GM18508 (cell line): ENCODE measurements around the gene TACC3.

ENCODE experiments used
- ATAC-seq: cut with Tn5 transposase; IDR thresholded peaks from one replicate; pipeline ENCODE4 v1.9.1; 2021; ENCODE audit warnings: moderate number of reproducible peaks; ENCODE audit not compliant: insufficient read depth, unreplicated experiment

The TACC3 gene

DNA sequence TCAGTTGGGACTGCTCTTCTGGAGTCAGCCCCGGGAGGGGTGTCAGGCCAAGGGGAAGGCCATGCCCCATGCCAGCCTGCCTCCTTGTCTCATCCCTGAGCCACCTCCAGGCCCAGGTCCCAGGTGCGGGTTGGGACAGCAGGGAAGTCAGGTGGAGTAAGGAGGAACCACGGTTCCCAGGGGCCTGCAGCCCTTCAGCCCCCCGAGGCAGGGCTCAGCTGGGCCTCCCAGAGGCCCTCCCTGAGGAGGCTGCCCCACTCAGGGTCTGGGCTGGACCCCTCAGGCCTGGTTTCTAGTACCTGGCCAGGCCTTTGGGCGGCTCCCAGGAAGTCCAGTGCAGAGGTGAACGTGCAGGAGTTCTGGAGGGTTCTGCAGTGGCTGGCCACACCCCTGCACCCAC, 48.4 kb downstream of the TACC3 start:
- ATAC-seq = no peak

DNA sequence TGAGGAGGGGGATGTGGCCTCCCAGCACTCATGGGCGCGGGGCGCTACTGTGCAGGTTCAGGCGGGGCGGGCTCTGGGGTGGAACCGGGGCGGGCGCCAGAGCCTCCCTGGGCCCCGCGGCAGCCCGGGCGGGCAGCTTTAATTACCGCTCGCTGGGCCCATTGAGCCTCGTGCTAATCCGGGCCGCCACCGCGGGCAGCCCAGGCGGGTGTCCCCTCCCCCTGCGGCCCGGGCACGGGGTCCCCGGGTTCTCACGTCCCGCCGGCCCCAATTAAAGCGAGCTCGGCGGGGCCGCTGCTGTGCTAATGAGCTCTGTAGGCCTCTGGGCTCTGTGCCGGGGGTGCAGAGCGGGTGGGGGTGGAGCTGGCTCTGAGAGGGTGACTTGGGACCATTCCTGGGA, 48.9 kb downstream of the TACC3 start:
- no peak for ATAC-seq

DNA sequence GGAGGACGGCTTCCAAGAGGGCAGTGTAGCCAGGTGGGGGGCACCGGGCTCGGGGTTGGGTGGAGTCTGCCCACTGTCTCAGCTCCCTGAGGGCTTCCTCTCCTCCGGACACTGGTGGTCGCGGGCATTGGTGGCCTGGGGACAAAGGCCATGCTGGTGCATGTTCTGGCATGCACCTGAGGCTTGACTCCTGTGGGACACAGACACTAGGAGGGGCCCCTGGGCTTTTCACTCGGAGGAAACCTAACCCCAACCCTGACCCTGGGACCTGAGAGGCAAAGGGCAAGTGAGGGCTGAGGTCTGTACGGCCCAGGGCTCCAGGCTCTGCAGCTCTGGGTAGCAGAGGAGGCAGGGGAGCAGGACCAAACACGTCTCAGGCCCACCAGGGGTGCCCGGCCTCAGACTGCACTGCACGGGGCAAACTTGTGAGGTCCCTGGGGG, 49.5 kb downstream of the TACC3 start:
- no peak for ATAC-seq

DNA sequence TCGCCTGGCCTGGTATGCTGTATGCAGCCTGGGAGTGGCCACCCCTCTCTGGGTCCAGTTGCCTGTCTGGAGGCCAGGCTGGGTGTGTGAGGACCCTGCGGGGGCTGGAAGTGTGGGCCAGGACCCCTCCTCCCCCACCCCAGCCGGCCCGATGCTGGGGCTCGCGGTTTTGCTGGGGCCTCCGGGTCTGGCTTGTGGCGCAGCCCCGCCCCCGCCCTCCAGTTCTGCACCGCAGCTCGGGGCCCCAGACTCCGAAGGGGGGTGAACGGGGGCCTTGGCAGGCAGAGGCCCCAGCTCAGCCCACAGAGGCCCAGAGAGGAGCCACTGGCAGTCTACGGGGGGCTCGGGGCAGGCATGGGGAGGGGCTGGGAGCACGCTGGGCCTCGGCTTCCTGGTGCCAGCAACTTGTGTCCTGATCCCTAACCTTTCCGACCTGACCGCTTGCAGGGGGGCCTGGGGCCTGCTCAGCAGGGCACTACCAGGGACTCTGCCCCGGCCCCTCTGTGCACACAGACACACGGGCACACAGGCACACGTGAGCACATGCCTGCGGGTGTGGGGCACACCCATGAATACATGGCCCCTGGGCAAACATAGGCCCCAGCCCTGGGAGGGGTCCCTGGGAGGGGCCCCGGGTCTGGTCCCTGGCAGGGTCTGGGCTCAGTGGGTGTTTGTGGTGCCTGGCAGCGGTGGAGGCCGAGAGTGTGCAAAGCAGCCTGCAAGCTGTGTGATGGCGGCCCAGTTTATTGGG, 50.4 kb downstream of the TACC3 start:
- ATAC-seq = no peak

DNA sequence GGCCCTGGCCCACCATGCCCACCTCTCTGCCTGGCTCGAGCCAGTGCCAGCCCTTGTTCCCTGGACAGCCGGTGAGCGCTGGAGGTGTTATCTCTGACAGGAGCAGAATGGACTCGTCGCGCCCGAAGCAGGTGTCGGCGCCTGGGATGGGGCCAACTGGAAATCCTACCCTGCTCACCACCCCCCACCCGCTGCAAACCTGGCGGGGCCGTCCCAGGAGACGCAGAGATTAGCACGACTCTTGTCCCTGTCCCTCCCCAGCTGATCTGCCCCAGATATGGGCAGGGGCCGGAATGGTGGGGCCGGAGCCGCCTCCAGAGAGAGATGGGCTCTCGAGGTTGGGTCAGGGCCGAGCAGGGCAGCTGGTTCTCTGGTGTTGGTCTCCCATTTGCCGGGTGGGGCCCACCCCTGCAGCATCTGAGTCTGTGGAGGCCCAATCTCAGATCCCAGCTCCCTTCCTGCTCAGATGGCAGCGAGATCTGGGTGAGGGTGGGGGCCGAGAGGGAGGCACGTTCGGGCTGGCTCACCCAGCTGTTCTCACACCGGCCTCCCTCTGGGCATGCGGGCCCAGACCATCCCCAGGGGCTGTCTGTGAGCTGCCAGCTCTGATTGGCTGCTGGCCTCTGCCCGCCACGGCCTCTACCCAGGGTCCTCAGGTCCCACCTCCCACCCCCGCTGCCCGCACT, 51.7 kb downstream of the TACC3 start:
- ATAC-seq = no peak

- ATAC-seq = no peak
Measured at GRCh38 chr4:1773754-1774153, 52.4 kb downstream of the TACC3 start.

DNA sequence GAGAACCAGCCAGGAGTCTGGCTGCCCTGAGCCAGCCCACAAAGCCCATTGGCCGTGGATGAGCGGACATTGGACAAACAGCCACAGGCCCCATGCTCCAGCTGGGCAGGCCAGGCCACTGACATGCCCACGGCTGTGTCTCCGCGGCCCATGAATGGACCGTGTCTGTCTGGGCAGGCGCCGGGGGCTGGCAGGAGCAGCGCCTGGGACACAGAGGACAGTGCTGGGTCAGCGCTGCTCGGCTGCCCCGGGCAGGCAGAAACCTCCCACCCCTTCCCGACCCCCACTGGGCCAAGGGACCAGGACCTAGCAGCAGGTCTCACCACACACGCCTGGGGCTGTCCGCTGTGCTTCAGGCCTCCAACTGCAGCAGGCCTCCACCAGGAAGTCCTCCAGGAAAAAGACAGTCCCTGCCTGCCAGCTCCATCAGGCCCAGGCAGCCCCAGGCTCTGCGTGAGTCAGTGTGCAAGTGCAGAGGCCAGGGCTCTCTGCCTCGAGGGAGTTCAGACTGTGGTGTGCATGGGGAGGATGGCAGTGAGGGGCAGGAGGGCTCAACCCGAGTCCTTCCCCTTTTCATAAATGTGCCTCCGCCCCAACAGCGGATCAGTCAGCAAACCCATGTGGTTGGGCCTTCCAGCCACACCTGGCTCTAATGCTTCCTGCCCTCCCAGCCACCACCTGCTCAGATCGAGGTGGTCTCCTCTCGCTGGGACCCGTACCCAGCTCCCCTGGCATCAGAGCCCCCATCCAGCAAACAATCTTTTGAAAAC, 54.6 kb downstream of the TACC3 start:
- no peak for ATAC-seq

- no peak for ATAC-seq
Measured at GRCh38 chr4:1776521-1777161, 55.3 kb downstream of the TACC3 start.

GRCh38 chr4:1777822-1778641, 56.7 kb downstream of the TACC3 start:
- no peak for ATAC-seq

DNA sequence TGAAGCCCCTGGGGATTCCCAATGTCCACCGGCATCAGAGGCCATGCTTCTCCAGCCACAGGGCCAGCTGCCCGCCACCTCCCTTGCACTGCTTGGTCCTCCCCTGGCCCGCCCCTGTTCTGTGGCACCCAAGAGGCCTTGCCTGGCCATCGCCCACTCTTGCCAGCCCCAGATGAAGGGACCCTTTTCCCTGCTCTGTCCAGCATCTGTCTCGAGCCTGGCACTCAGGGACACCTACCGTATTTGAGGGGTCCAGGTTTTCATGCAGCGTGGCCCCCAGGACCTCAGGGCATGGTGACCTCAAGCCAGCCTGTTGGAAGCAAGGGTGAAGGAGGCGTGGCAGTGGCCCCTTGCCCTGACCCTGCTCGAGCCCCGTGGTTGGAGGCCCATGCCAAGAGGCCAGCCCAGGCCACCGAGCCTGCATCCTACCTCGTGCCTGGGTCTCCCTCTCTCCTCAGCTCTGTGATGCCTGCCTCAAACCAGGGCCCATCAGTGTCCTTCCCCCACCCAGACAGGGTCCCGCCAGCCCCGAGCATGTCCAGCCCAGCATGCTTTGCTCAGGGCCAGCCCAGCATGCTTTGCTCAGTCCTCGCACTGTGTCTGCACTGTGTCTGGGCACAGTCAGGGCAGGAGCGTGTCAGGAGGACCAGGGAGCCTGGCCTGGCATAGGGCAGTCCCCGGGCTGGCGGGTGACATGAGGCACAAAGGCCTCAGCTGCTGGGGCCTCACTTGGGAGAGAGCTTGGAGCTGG, 57.5 kb downstream of the TACC3 start:
- ATAC-seq = no peak

GRCh38 chr4:1779588-1780382, 58.5 kb downstream of the TACC3 start:
- ATAC-seq = no peak

GRCh38 chr4:1780435-1780834, 59.1 kb downstream of the TACC3 start:
- no peak for ATAC-seq

DNA sequence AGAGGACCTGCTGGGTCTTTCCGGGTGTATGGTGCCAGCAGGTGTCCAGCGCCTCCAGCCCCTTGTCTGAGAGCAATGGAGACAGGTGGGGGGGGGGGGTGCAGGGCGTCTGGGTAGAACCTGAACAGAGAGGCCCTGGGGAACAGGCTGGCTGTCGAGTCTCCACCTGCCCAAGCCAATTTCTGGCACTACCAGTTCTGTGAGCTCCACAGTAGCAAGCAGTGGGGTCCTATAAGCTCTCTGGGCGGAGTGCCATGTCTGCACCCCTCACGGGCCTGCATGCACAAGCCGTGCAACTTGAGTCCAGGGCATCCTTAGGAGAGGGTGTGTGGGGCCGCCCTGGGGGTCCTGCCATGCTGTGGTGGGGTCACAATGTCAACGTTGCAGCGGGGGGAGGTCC, 61.7 kb downstream of the TACC3 start:
- ATAC-seq = no peak

- ATAC-seq = no peak
Measured at GRCh38 chr4:1783970-1784369, 62.6 kb downstream of the TACC3 start.

DNA sequence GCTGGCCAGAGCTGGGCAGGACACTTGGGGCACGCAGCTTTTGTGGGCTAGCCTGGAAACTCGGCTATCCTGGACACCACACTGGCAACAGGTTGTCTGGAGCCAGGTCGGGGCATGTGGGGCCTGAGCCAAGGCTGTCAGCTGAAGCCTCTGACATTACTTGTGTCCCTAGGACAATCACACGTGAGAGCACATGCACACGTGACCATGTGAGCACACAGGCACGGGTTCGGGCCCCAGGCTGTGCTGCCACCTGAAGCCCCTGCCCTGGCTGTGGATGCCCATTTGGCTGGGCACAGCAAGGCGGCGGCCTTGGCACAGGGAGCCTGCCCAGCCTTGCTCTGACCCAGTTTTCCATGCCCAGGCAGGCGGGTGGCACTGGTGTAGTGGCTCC, 63.1 kb downstream of the TACC3 start:
- ATAC-seq = no peak

- ATAC-seq = no peak
Measured at GRCh38 chr4:1784789-1785591, 63.7 kb downstream of the TACC3 start.

GRCh38 chr4:1785592-1785991, 64.3 kb downstream of the TACC3 start:
- ATAC-seq = no peak
